T-cell (primary cell): ENCODE data around the gene TMEM151A. TPM values are rescaled to one million over a fixed set of nuclear protein-coding genes. Genes with fewer than 3 reads are reported as not detected.

Experiments used
- ATAC-seq, 4 experiments: fragments of 200-7000 bp in 3 of 4; fragments of 150-1000 bp in 1 of 4; cut with Tn5 transposase; replicated peaks in 1 of 4; 1 replicate in 3 of 4; 2 replicates in 1 of 4; pipeline ENCODE4 v1.10.0; 2021; ENCODE audit warnings: moderate library complexity in 3 of 4, mild to moderate bottlenecking in 2 of 4, moderate number of reproducible peaks in 1 of 4
- CTCF ChIA-PET, 2 donors: fragments of 300-600 bp; sonication (Branson Sonifier 250); formaldehyde crosslinking; loops; one replicate each; lab custom pipeline; 2022; ENCODE audit warnings: antibody characterized with exemption in 2 of 2; lab: Charles Lee
- POLR2A ChIA-PET, 2 donors: fragments of 300-600 bp; sonication (Branson Sonifier 250); formaldehyde crosslinking; loops; one replicate each; lab custom pipeline; 2022; ENCODE audit warnings: antibody characterized with exemption in 2 of 2; lab: Charles Lee
- DNase-seq, 35 experiments: peaks; one replicate each; pipeline versions ENCODE4 v3.0.0 to v3.0.0-alpha.2; 2013 to 2023
- H3K27ac ChIP-seq: one replicate; pipeline ENCODE4 v1.5.1; 2013; ENCODE audit warnings: low read length
- H3K27me3 ChIP-seq, 2 experiments: replicated peaks in 1 of 2; 1 replicate in 1 of 2; 2 replicates in 1 of 2; pipeline versions ENCODE4 v1.6.1 to v1.7.0; 2013; ENCODE audit warnings: low read length in 1 of 2, mixed read lengths in 1 of 2; ENCODE audit not compliant: control insufficient read depth in 2 of 2, insufficient read depth in 2 of 2; ENCODE audit errors: extremely low read depth in 1 of 2
- H3K36me3 ChIP-seq, 2 donors: 1 replicate in 1 of 2; 2 replicates in 1 of 2; pipeline versions ENCODE4 v1.6.1 to v1.7.0; 2013; ENCODE audit warnings: low read length in 1 of 2; ENCODE audit not compliant: control insufficient read depth in 2 of 2, insufficient read depth in 1 of 2; ENCODE audit errors: extremely low read depth in 1 of 2
- H3K4me1 ChIP-seq, 2 experiments: 1 replicate in 1 of 2; 2 replicates in 1 of 2; pipeline versions ENCODE4 v1.6.1 to v1.7.0; 2013; ENCODE audit warnings: low read length in 2 of 2, mixed read lengths in 1 of 2; ENCODE audit not compliant: insufficient read depth in 2 of 2, control insufficient read depth in 1 of 2; ENCODE audit errors: extremely low read depth in 1 of 2
- H3K4me3 ChIP-seq, 2 donors: 1 replicate in 1 of 2; 2 replicates in 1 of 2; pipeline versions ENCODE4 v1.5.1 to v1.7.0; 2013; ENCODE audit warnings: mild to moderate bottlenecking in 2 of 2, low read length in 1 of 2, moderate library complexity in 1 of 2; ENCODE audit not compliant: control insufficient read depth in 1 of 2; ENCODE audit errors: extremely low read depth in 1 of 2
- H3K9me3 ChIP-seq: 2 replicates; pipeline ENCODE4 v1.7.0; 2013
- H3K27ac Mint-ChIP-seq, 2 donors: one replicate each; pipeline ENCODE4 v1.8.0; 2020 to 2021; ENCODE audit warnings: mild to moderate bottlenecking in 2 of 2, mixed read lengths in 2 of 2
- H3K27me3 Mint-ChIP-seq, 2 donors: one replicate each; pipeline ENCODE4 v1.8.0; 2021 to 2022; ENCODE audit warnings: mixed read lengths in 2 of 2
- H3K36me3 Mint-ChIP-seq: one replicate; pipeline ENCODE4 v1.8.0; 2021; ENCODE audit warnings: mixed read lengths
- H3K4me1 Mint-ChIP-seq, 3 donors: one replicate each; pipeline ENCODE4 v1.8.0; 2020 to 2022; ENCODE audit warnings: mixed read lengths in 3 of 3, mild to moderate bottlenecking in 1 of 3
- H3K4me3 Mint-ChIP-seq, 3 donors: one replicate each; pipeline ENCODE4 v1.8.0; 2020 to 2022; ENCODE audit warnings: mild to moderate bottlenecking in 3 of 3, mixed read lengths in 3 of 3, moderate library complexity in 3 of 3
- H3K9me3 Mint-ChIP-seq, 3 donors: one replicate each; pipeline ENCODE4 v1.8.0; 2020 to 2022; ENCODE audit warnings: mixed read lengths in 3 of 3
- WGBS: methylation state at CpG from one replicate; pipeline ENCODE4 v1.1.5; 2013; ENCODE audit warnings: missing lambda C conversion rate; ENCODE audit not compliant: insufficient coverage; 5-methylcytosine and 5-hydroxymethylcytosine counted together
- total RNA-seq, 35 experiments: library from RNA in 6 of 35; stranded (reverse) in 6 of 35; fragments of 120-200 nt in 1 of 35; gene quantifications; one replicate each; pipeline versions ENCODE4 v1.2.1 to v1.2.4 and lab custom pipeline; 2013 to 2026

TMEM151A gene
- total RNA-seq, 5 donors from 2014 or later (not counting 1 experiment from before 2014, with no cell fraction given) = 0.19 to 0.33 (median 0.23) TPM; not detected in 1

DNA sequence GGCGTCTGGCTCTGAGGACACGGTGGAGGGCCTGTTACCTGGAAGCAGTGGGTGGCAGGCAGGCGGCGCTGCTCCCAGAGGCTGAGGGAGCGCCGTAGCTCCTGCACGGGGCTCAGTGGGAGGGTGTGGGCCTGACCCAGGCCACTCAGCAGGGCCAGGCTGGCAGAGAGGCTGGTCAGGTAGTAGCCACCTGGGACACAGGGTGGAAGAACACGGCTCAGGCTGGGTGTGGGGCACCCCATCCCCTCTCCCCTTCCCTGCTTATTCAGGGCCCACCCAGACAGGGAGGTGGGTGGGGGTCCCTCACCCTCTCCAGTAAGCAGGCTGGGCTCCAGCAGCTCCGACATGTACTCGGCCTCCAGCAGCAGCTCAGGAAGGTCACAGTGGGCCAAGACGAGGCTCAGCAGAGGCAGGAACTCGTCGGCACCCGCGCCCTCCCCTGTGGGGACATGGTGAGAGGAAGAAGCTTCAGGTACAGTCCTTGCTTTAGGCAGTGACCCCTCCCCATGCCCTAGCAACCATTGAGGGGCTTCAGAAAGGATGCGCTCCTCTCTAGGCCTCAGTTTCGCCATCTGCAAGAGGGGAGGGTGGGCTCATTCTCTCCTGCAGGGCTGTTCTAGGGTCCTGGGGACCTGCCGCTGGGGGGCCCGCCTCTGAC, 41.7 kb downstream of the TMEM151A start:
- Histone ChIP-seq H3K9me3 (no peaks in the 10 kb centered on the region), H3K27me3 (peaks cover 0 to 10% of the 10 kb centered on the region in 2 experiments), H3K27ac (no peak overlapping the region), H3K4me1 (peaks cover 6 to 39% of the 10 kb centered on the region in 2 experiments), H3K4me3 (no peak overlapping the region), H3K36me3 (peaks cover 2 to 4% of the 10 kb centered on the region in 2 donors)
- WGBS = 96% methylated on average over 8 of the region's 19 CpGs
- ATAC-seq (no peak), DNase-seq (no peak)
- POLR2A ChIA-PET = no interaction called here
- Mint-ChIP-seq H3K4me3 (no peak overlapping the region), H3K27ac (no peak overlapping the region), H3K36me3 (no peaks in the 10 kb centered on the region), H3K27me3 (no peaks in the 10 kb centered on the region), H3K4me1 (peaks cover 14 to 29% (median 29%) of the 10 kb centered on the region in 3 donors), H3K9me3 (no peaks in the 10 kb centered on the region)
- CTCF ChIA-PET = no interaction called here

- Histone ChIP-seq H3K36me3 (peaks cover 6 to 9% of the 10 kb centered on the region in 2 donors), H3K27me3 (peaks cover 0 to 10% of the 10 kb centered on the region in 2 experiments), H3K9me3 (no peaks in the 10 kb centered on the region), H3K27ac (no peak overlapping the region), H3K4me3 (no peak overlapping the region), H3K4me1 (peaks cover 2 to 32% of the 10 kb centered on the region in 2 experiments)
- Mint-ChIP-seq H3K9me3 (no peaks in the 10 kb centered on the region), H3K4me1 (peaks cover 10 to 25% (median 23%) of the 10 kb centered on the region in 3 donors), H3K36me3 (peaks cover 2% of the 10 kb centered on the region), H3K27ac (no peak overlapping the region), H3K4me3 (no peak overlapping the region), H3K27me3 (no peaks in the 10 kb centered on the region)
- ChIA-PET POLR2A (no interaction called here), CTCF (no interaction called here)
- 88% methylated on average over 25 of the region's 29 CpGs for WGBS
- no peak for DNase-seq
- ATAC-seq = no peak
These were observed 42.4 kb downstream of the TMEM151A start for GRCh38 chr11:66333896-66334604.

DNA sequence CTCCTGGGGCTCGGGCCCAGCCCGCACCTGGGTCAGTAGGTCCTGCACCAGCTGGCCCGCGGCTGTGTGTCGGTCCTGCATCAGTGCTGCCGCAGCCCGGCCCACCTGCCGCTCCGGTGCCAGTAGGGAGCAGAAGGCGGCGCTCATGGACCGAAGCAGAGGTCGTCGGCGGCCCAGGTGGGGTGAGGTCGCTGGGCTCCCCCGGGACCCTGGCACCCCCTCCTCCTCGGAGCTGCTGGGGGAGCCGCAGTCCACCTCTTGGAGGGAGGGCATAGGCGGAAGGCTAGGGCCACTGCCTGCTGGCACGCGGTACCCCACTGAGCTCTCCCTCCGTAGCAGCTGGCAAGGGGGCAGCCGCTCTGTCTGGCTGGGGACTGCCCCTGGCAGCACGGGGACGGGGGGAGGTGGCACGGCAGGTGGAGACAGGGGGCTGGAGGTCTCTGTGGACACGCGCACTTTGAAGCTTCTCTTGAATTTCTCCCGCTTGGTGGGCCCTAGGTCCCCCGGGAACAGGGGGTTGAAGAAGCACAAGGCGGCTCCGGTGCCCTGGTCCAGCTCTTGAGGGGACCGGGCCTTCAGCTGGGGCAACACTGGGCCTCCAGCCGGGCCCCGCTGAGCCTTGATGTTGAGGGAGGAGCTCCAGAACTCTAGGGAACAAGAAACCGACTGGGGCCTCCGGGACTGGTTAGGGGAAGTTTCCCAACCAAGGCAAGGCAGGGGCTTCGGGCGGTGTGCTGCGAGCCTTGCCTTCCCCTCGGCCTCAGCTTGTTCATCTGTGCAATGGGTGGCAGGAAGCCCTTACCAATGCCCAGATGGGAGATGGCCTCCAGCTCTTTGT, 43.1 kb downstream of the TMEM151A start:
- no peak overlapping the region for H3K27ac Mint-ChIP-seq
- POLR2A ChIA-PET = no interaction called here
- H3K4me1 Mint-ChIP-seq = peaks cover 10 to 25% (median 23%) of the 10 kb centered on the region in 3 donors
- Histone ChIP-seq H3K4me3 (no peak overlapping the region), H3K9me3 (no peaks in the 10 kb centered on the region), H3K4me1 (peaks cover 2 to 29% of the 10 kb centered on the region in 2 experiments), H3K27ac (no peak overlapping the region), H3K36me3 (peaks cover 13 to 16% of the 10 kb centered on the region in 2 donors), H3K27me3 (peaks cover 0 to 10% of the 10 kb centered on the region in 2 experiments)
- no peaks in the 10 kb centered on the region for H3K9me3 Mint-ChIP-seq
- peaks cover 4% of the 10 kb centered on the region for H3K36me3 Mint-ChIP-seq
- ATAC-seq = no peak
- no peaks in the 10 kb centered on the region for H3K27me3 Mint-ChIP-seq
- H3K4me3 Mint-ChIP-seq = peak overlapping the region; percentile 65 to 88 (median 86)
- WGBS = 92% methylated on average over 38 of the region's 42 CpGs
- no peak for DNase-seq
- CTCF ChIA-PET = no interaction called here

DNA sequence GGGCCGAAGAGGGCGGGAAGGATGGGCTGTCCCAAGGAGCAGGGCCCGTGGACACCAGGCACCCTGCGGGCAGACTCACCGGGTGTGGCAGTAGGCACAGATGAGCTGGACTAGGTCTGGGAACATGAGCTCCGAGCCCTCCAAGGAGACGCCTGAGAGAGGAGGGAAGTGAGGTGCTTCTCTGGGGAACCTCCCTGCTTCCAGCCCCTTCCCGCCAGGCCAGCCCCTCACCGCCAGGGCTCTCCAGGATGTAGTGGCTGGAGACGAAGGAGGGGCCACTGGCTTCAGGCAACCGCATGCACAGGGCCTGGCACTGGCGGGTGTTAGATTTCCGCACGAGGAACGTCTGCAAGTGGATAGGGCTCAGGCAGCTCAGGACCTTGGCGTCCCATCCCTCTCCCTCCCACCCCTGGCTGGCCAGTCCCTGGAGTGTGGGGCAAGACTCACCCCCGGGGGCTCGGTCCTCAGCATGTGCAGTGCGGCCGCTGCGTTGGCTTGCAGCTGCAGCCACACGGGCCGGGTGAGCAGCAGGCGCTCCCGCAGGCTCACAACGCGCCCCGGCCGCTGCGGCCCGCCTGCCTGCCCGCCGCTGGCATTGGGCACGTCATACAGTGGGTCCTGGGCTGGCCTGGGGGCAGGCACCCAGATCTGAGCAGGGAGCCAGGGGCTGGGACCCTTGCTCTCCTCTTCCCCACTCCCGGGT, 44.0 kb downstream of the TMEM151A start:
- ChIA-PET POLR2A (no interaction called here), CTCF (interaction anchor here in 1 of 2 donors (0.5 to 1.0 kb wide), 3 partner anchors 23 to 566 kb away, joined by 3 to 7 read pairs (median 5); no protein-coding TSS in a partner anchor)
- Mint-ChIP-seq H3K4me3 (peak overlapping the region; percentile 86 to 89 (median 88)), H3K36me3 (peaks cover 4% of the 10 kb centered on the region), H3K27ac (peak overlapping the region in 1 of 2 donors; percentile 87), H3K9me3 (no peaks in the 10 kb centered on the region), H3K27me3 (no peaks in the 10 kb centered on the region), H3K4me1 (peaks cover 10 to 25% (median 23%) of the 10 kb centered on the region in 3 donors)
- ATAC-seq (peak; percentile 17 to 35 (median 26)), DNase-seq (no peak)
- peaks cover 2 to 29% of the 10 kb centered on the region in 2 experiments for H3K4me1 ChIP-seq
- WGBS = 43% methylated on average over 27 of the region's 35 CpGs
- H3K27ac ChIP-seq = no peak overlapping the region
- peaks cover 0 to 10% of the 10 kb centered on the region in 2 experiments for H3K27me3 ChIP-seq
- peak overlapping the region; percentile 52 to 55 for H3K4me3 ChIP-seq
- peaks cover 18 to 25% of the 10 kb centered on the region in 2 donors for H3K36me3 ChIP-seq
- no peaks in the 10 kb centered on the region for H3K9me3 ChIP-seq

- CTCF ChIA-PET = interaction anchor here in 1 of 2 donors (0.5 to 1.0 kb wide), 3 partner anchors 24 to 567 kb away, joined by 3 to 7 read pairs (median 5); no protein-coding TSS in a partner anchor
- peak in 27 of 35 experiments; percentile 24 to 67 (median 42) for DNase-seq
- peaks cover 8% of the 10 kb centered on the region for H3K36me3 Mint-ChIP-seq
- Histone ChIP-seq H3K36me3 (peaks cover 25 to 33% of the 10 kb centered on the region in 2 donors), H3K4me3 (peak within 1 kb of the TSS; percentile 52 to 55), H3K4me1 (peaks cover 2 to 29% of the 10 kb centered on the region in 2 experiments), H3K27ac (peak within 1 kb of the TSS; percentile 41), H3K9me3 (no peaks in the 10 kb centered on the region), H3K27me3 (peaks cover 0 to 10% of the 10 kb centered on the region in 2 experiments)
- 13% methylated on average over 15 of the region's 22 CpGs for WGBS
- peak within 1 kb of the TSS; percentile 57 to 87 for H3K27ac Mint-ChIP-seq
- peak within 1 kb of the TSS; percentile 86 to 89 (median 88) for H3K4me3 Mint-ChIP-seq
- POLR2A ChIA-PET = no interaction called here
- peak; percentile 56 to 77 (median 64) for ATAC-seq
- peaks cover 10 to 25% (median 23%) of the 10 kb centered on the region in 3 donors for H3K4me1 Mint-ChIP-seq
- no peaks in the 10 kb centered on the region for H3K9me3 Mint-ChIP-seq
- H3K27me3 Mint-ChIP-seq = no peaks in the 10 kb centered on the region
These were observed 44.8 kb downstream of the TMEM151A start, which contains the start of gene RIN1 for GRCh38 chr11:66336234-66337102. Gene RIN1 (minus strand): TSS chr11:66336434. CDS start chr11:66336402, 32 bp downstream.
